PC-3 (cell line): ENCODE measurements around the gene KDR.

Experiments used
- EZH2 ChIP-seq: fragments of 300-600 bp; sonication (generic); IDR thresholded peaks from one replicate; pipeline ENCODE4 v1.6.1; 2017; ENCODE audit warnings: antibody characterized with exemption, mild to moderate bottlenecking, low read length; ENCODE audit not compliant: unreplicated experiment
- EZH2phosphoT487 ChIP-seq: fragments of 300-600 bp; sonication (generic); IDR thresholded peaks from 2 replicates; pipeline ENCODE4 v1.6.1; 2018; ENCODE audit warnings: mild to moderate bottlenecking, antibody characterized with exemption, low read length, borderline replicate concordance
- TF ChIP-seq, protein P1 (sequence below): fragments of 300-600 bp; sonication (generic); conservative IDR thresholded peaks from 2 replicates; pipeline ENCODE4 v1.5.1; 2017; ENCODE audit warnings: antibody characterized with exemption, low read depth, mild to moderate bottlenecking, low read length

DNA sequence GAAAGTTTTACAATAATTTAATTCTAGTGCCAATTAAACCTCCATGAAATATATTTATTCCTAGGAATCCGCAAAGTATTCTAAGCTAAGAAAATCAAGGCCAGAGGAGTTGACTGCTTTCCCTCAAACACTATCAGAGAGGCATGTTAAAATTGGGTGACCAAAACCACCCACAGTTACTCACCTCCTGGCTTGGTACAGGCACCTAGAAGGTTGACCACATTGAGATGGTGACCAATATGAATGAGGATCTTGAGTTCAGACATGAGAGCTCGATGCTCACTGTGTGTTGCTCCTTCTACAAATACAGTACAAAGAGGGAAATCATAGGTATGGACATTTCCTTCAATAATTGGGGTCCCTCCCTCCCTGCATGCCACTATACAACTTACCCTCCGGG lies 29.4 kb downstream of the KDR start:
- TF ChIP-seq, protein P1, sequence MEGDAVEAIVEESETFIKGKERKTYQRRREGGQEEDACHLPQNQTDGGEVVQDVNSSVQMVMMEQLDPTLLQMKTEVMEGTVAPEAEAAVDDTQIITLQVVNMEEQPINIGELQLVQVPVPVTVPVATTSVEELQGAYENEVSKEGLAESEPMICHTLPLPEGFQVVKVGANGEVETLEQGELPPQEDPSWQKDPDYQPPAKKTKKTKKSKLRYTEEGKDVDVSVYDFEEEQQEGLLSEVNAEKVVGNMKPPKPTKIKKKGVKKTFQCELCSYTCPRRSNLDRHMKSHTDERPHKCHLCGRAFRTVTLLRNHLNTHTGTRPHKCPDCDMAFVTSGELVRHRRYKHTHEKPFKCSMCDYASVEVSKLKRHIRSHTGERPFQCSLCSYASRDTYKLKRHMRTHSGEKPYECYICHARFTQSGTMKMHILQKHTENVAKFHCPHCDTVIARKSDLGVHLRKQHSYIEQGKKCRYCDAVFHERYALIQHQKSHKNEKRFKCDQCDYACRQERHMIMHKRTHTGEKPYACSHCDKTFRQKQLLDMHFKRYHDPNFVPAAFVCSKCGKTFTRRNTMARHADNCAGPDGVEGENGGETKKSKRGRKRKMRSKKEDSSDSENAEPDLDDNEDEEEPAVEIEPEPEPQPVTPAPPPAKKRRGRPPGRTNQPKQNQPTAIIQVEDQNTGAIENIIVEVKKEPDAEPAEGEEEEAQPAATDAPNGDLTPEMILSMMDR: no peak
- TF ChIP-seq EZH2phosphoT487: no peak
- TF ChIP-seq EZH2: no peak
